HG03135 (cell line): Measurements from ENCODE around the gene MLXIP.
"Not testable (repeated sequence)": the region's sequence is repeated elsewhere in the genome, so short reads cannot be mapped to it uniquely, and the experiment has no call there.

Source experiments
- ATAC-seq: cut with Tn5 transposase; IDR thresholded peaks from one replicate; pipeline ENCODE4 v1.9.1; 2021; ENCODE audit warnings: mild to moderate bottlenecking, moderate library complexity; ENCODE audit not compliant: unreplicated experiment

Gene MLXIP

GRCh38 chr12:122174155-122174845 is 95.7 kb downstream of the MLXIP start, which contains the start of gene IL31:
IL31 (minus strand) TSS chr12:122174221; CDS start chr12:122174172, 49 bp downstream.
- ATAC-seq: no peak

GRCh38 chr12:122176473-122176872 is 97.9 kb downstream of the MLXIP start:
- not testable (repeated sequence) for ATAC-seq

GRCh38 chr12:122182887-122183587 is 104.5 kb downstream of the MLXIP start, which contains the start of gene LRRC43:
LRRC43 (plus strand) TSS chr12:122183123; CDS start chr12:122183145, 22 bp downstream.
- no peak for ATAC-seq

- ATAC-seq: no peak
These were observed 105.0 kb downstream of the MLXIP start for GRCh38 chr12:122183588-122183940.

- no peak for ATAC-seq
These were observed 106.0 kb downstream of the MLXIP start for GRCh38 chr12:122184517-122184916.

GRCh38 chr12:122185079-122185478 is 106.5 kb downstream of the MLXIP start:
- ATAC-seq: no peak

- no peak for ATAC-seq
These were observed 107.0 kb downstream of the MLXIP start for GRCh38 chr12:122185494-122186082.

- no peak for ATAC-seq
These were observed 108.9 kb downstream of the MLXIP start for GRCh38 chr12:122187466-122187865.

- no peak for ATAC-seq
These were observed 111.3 kb downstream of the MLXIP start for GRCh38 chr12:122189626-122190475.

GRCh38 chr12:122190842-122191668 is 112.5 kb downstream of the MLXIP start:
- ATAC-seq: no peak

GRCh38 chr12:122192441-122192840 is 113.9 kb downstream of the MLXIP start:
- ATAC-seq: no peak

GRCh38 chr12:122194804-122195203 is 116.2 kb downstream of the MLXIP start:
- no peak for ATAC-seq

- no peak for ATAC-seq
These were observed 116.8 kb downstream of the MLXIP start for GRCh38 chr12:122195405-122195804.
